T-helper 2 cell treated with Interferon-gamma antibody and Interleukin-4, amounts not matched to agents 100 ng/mL and 5 ng/mL, for 36 hours (primary cell): Measurements from ENCODE around the gene TM4SF1. TPM values are rescaled to one million over a fixed set of nuclear protein-coding genes. Genes with fewer than 3 reads are reported as not detected.

ENCODE experiments used
- intact Hi-C: fragments of 100-400 bp; cut with micrococcal nuclease; formaldehyde crosslinking; loops from one replicate; pipeline ENCODE4 v1.15.1; 2023
- total RNA-seq: library from RNA; stranded (reverse); gene quantifications from 2 replicates; pipeline ENCODE4 v1.2.3, GENCODE V29; 2022

The TM4SF1 gene
- total RNA-seq, 1 donor from 2014 or later = not detected

- intact Hi-C loops = no loop called here
Measured at GRCh38 chr3:149375501-149376196, 1.8 kb downstream of the TM4SF1 start.

- intact Hi-C loops = no loop called here
Measured at GRCh38 chr3:149374793-149375500, 2.5 kb downstream of the TM4SF1 start.

- intact Hi-C loops = no loop called here
Measured at GRCh38 chr3:149374391-149374790, 3.1 kb downstream of the TM4SF1 start.

- intact Hi-C loops = no loop called here
Measured at GRCh38 chr3:149373235-149374125, 4.0 kb downstream of the TM4SF1 start.

- intact Hi-C loops = no loop called here
Measured at GRCh38 chr3:149371723-149372114, 5.7 kb downstream of the TM4SF1 start.

- intact Hi-C loops = no loop called here
Measured at GRCh38 chr3:149371001-149371722, 6.3 kb downstream of the TM4SF1 start.

- intact Hi-C loops = no loop called here
Measured at GRCh38 chr3:149369991-149370866, 7.2 kb downstream of the TM4SF1 start.

- intact Hi-C loops = no loop called here
Measured at GRCh38 chr3:149368674-149369497, 8.6 kb downstream of the TM4SF1 start.

GRCh38 chr3:149368201-149368673, 9.2 kb downstream of the TM4SF1 start:
- intact Hi-C loops = no loop called here

GRCh38 chr3:149366941-149367840, 10.3 kb downstream of the TM4SF1 start:
- intact Hi-C loops = no loop called here

- intact Hi-C loops = no loop called here
Measured at GRCh38 chr3:149366031-149366430, 11.4 kb downstream of the TM4SF1 start.

- intact Hi-C loops = no loop called here
Measured at GRCh38 chr3:149364624-149365023, 12.8 kb downstream of the TM4SF1 start.

GRCh38 chr3:149363053-149363452, 14.4 kb downstream of the TM4SF1 start:
- intact Hi-C loops = no loop called here

GRCh38 chr3:149362366-149362765, 15.1 kb downstream of the TM4SF1 start:
- intact Hi-C loops = no loop called here

- intact Hi-C loops = no loop called here
Measured at GRCh38 chr3:149356630-149357029, 20.8 kb downstream of the TM4SF1 start.

- intact Hi-C loops = no loop called here
Measured at GRCh38 chr3:149356044-149356592, 21.3 kb downstream of the TM4SF1 start.

- intact Hi-C loops = loop anchor here (5.0 kb wide), 1 partner anchor 129 kb away; no protein-coding TSS in a partner anchor
Measured at GRCh38 chr3:149353581-149354184, 23.8 kb downstream of the TM4SF1 start.
